ENCODE measurements around the gene TSPAN14.

DNA sequence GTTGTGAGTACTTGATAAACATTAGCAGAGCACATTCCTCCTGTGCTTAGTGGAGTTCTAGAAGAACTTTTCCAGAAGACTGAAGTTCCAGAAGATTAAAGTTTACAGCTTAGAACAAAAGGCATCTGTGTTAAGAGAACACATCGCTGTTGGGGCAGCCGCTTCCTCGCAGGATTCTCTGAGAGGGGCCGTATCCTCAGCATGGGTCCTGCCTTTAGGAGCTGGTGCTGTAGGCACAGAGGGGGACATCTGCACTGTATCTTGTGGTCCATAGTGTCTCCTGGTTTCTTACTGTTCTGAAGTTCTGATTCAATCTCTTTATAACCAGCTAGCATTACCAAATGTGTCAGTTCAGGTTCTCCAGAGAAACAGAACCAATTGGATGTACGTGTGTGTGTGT is 99.9 kb downstream of the TSPAN14 start:
- TF ChIP-seq, protein P1, sequence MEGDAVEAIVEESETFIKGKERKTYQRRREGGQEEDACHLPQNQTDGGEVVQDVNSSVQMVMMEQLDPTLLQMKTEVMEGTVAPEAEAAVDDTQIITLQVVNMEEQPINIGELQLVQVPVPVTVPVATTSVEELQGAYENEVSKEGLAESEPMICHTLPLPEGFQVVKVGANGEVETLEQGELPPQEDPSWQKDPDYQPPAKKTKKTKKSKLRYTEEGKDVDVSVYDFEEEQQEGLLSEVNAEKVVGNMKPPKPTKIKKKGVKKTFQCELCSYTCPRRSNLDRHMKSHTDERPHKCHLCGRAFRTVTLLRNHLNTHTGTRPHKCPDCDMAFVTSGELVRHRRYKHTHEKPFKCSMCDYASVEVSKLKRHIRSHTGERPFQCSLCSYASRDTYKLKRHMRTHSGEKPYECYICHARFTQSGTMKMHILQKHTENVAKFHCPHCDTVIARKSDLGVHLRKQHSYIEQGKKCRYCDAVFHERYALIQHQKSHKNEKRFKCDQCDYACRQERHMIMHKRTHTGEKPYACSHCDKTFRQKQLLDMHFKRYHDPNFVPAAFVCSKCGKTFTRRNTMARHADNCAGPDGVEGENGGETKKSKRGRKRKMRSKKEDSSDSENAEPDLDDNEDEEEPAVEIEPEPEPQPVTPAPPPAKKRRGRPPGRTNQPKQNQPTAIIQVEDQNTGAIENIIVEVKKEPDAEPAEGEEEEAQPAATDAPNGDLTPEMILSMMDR (IDR thresholded peaks at IDR 0.05): no peak
- TF ChIP-seq POLR2A (IDR thresholded peaks at IDR 0.05): no peak
